GM12878 (cell line): Measurements from ENCODE around the gene POLE4. TPM values are rescaled to one million over a fixed set of nuclear protein-coding genes. Genes with fewer than 3 reads are reported as not detected.

Experiments
- BACH1 ChIP-seq: fragments of 450-650 bp; IDR thresholded peaks from 2 replicates; pipeline ENCODE4 v1.6.1; 2017; ENCODE audit warnings: mild to moderate bottlenecking, borderline replicate concordance
- BHLHE40 ChIP-seq, 2 experiments: fragments of 450-650 bp in 1 of 2; IDR thresholded peaks; 2 replicates each; pipeline ENCODE4 v1.6.1; 2011 to 2017; ENCODE audit warnings: low read depth in 2 of 2, borderline replicate concordance in 1 of 2, improper control_type of control experiment in 1 of 2, low read length in 1 of 2, mild to moderate bottlenecking in 1 of 2
- MXI1 ChIP-seq: fragments of 150-350 bp; IDR thresholded peaks from 2 replicates; pipeline ENCODE4 v1.6.1; 2011; ENCODE audit warnings: low read depth, mild to moderate bottlenecking, inconsistent platforms, low read length, improper control_type of control experiment
- NRF1 ChIP-seq: conservative IDR thresholded peaks from 2 replicates; pipeline ENCODE4 v1.6.1; 2011; ENCODE audit warnings: mild to moderate bottlenecking, low read depth, low read length, improper control_type of control experiment
- PAX5 ChIP-seq: IDR thresholded peaks from 2 replicates; pipeline ENCODE4 v1.6.1; 2011; ENCODE audit warnings: low read depth, low read length, borderline replicate concordance
- POLR2AphosphoS5 ChIP-seq: IDR thresholded peaks from 2 replicates; pipeline ENCODE4 v1.6.1; 2011; ENCODE audit warnings: mild to moderate bottlenecking, low read length, inconsistent platforms
- POU2F2 ChIP-seq: IDR thresholded peaks from 3 replicates; pipeline ENCODE4 v1.6.1; 2011; ENCODE audit warnings: low read depth, mild to moderate bottlenecking, low read length, borderline replicate concordance
- RB1 ChIP-seq: fragments of 450-650 bp; formaldehyde crosslinking; IDR thresholded peaks from 2 replicates; pipeline ENCODE4 v1.6.1; 2017; ENCODE audit warnings: mild to moderate bottlenecking, borderline replicate concordance
- TCF3 ChIP-seq: IDR thresholded peaks from 2 replicates; pipeline ENCODE4 v1.6.1; 2012; ENCODE audit warnings: low read depth, mild to moderate bottlenecking, low read length, borderline replicate concordance; ENCODE audit not compliant: insufficient read depth
- polyA plus RNA-seq, 11 experiments: library from polyadenylated mRNA; depleted of rRNA in 4 of 11; unstranded in 6 of 11; stranded (reverse) in 5 of 11; fragments of >200 nt; fragmentation: Nextera tagmentation in 4 of 11; fragmentation: Illumina TruSeq in 1 of 11; extraction: Ambion mirVana in 4 of 11; extraction: Trizol in 1 of 11; gene quantifications; 1 replicate in 1 of 11; 2 replicates in 10 of 11; pipeline versions ENCODE4 v1.2.1 to v1.2.3, GENCODE V29; 2011 to 2016; ENCODE audit warnings: inconsistent platforms in 2 of 11, missing spikeins in 2 of 11, low read depth in 1 of 11
- total RNA-seq, 4 experiments: library from RNA; depleted of rRNA in 3 of 4; stranded (reverse); fragments of >200 nt in 3 of 4; fragmentation: Illumina TruSeq in 1 of 4; extraction: Trizol in 1 of 4; gene quantifications; 2 replicates each; pipeline versions ENCODE4 v1.2.1 to v1.2.3, GENCODE V29; 2013 to 2021
- TF ChIP-seq, protein P1 (sequence below): IDR thresholded peaks from 2 replicates; pipeline ENCODE4 v1.6.1; 2012; ENCODE audit warnings: mild to moderate bottlenecking, low read depth, low read length
- TF ChIP-seq, protein P2 (sequence below): fragments of 150-350 bp; IDR thresholded peaks from 2 replicates; pipeline ENCODE4 v1.6.1; 2016; ENCODE audit warnings: low read depth, low read length
- TF ChIP-seq, protein P3 (sequence below): fragments of 450-650 bp; IDR thresholded peaks from 2 replicates; pipeline ENCODE4 v1.6.1; 2017; ENCODE audit warnings: antibody characterized with exemption, mild to moderate bottlenecking, moderate library complexity
- TF ChIP-seq, protein P4 (sequence below): fragments of 450-650 bp; IDR thresholded peaks from 2 replicates; pipeline ENCODE4 v1.6.1; 2018; ENCODE audit warnings: borderline replicate concordance, mild to moderate bottlenecking; ENCODE audit not compliant: partially characterized antibody
- TF ChIP-seq, protein P5 (sequence below): fragments of 450-650 bp; IDR thresholded peaks from 2 replicates; pipeline ENCODE4 v1.6.1; 2014; ENCODE audit warnings: mild to moderate bottlenecking

Gene POLE4
- total and polyA plus RNA-seq, 10 of the 15 experiments (the other 5 are each of a cell fraction or from before 2014, with no cell fraction given) = 38.5 to 221 (median 66.8) TPM

DNA sequence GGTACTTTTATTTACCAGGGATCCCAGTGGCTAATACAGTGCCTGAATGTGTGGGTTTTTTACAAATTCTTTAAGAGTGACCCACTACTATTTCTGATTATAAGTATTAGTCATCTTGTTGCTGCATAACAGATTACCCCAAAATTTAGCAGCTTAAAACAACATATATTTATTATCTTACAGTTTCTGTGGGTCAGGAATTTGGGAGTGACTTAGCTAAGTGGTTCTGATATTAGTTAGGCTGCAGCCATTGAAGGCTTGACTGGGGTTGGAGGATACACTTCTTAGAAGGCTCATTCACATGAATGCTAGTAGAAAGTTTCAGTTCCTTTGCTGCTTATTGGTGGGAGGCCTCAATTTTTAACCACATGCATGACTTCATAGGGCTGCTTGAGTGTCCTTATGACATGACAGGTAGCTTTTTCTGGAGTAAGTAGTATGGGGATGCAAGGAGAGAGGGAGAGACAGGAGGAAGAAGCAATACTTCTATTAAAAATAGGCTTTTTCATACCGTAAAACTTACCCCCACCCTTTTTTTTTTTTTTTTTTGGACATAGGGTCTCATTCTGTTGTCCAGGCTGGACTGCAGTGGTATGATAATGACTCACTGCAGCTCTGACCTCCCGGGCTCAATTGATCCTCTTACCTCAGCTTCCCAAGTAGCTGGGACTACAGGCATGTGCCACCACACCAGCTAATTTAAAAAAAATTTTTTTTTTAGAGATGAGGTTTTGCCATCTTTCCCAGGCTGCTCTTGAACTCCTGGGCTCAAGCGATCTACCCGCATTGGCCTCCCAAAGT, 13.3 kb upstream of the POLE4 start (continued):
- TF ChIP-seq, protein P1, sequence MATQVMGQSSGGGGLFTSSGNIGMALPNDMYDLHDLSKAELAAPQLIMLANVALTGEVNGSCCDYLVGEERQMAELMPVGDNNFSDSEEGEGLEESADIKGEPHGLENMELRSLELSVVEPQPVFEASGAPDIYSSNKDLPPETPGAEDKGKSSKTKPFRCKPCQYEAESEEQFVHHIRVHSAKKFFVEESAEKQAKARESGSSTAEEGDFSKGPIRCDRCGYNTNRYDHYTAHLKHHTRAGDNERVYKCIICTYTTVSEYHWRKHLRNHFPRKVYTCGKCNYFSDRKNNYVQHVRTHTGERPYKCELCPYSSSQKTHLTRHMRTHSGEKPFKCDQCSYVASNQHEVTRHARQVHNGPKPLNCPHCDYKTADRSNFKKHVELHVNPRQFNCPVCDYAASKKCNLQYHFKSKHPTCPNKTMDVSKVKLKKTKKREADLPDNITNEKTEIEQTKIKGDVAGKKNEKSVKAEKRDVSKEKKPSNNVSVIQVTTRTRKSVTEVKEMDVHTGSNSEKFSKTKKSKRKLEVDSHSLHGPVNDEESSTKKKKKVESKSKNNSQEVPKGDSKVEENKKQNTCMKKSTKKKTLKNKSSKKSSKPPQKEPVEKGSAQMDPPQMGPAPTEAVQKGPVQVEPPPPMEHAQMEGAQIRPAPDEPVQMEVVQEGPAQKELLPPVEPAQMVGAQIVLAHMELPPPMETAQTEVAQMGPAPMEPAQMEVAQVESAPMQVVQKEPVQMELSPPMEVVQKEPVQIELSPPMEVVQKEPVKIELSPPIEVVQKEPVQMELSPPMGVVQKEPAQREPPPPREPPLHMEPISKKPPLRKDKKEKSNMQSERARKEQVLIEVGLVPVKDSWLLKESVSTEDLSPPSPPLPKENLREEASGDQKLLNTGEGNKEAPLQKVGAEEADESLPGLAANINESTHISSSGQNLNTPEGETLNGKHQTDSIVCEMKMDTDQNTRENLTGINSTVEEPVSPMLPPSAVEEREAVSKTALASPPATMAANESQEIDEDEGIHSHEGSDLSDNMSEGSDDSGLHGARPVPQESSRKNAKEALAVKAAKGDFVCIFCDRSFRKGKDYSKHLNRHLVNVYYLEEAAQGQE = no peak
- TF ChIP-seq MXI1 (no peak), POU2F2 (peak; percentile 56; the same call in 1 of the 3 replicates), TCF3 (no peak), POLR2AphosphoS5 (no peak), NRF1 (no peak), PAX5 (0 out of 2 replicates have a peak, but pooled peaks have one; percentile 27), RB1 (no peak), BACH1 (no peak; the same call in 1 of the 2 replicates), BHLHE40 (IDR thresholded peaks at IDR 0.05; ENCODE audit: borderline replicate concordance in 1 of 2, low read depth in 2 of 2, low read length in 1 of 2) (peak in 1 of 2 experiments; percentile 27; a peak in 1 of 4 replicates)
- TF ChIP-seq, protein P2, sequence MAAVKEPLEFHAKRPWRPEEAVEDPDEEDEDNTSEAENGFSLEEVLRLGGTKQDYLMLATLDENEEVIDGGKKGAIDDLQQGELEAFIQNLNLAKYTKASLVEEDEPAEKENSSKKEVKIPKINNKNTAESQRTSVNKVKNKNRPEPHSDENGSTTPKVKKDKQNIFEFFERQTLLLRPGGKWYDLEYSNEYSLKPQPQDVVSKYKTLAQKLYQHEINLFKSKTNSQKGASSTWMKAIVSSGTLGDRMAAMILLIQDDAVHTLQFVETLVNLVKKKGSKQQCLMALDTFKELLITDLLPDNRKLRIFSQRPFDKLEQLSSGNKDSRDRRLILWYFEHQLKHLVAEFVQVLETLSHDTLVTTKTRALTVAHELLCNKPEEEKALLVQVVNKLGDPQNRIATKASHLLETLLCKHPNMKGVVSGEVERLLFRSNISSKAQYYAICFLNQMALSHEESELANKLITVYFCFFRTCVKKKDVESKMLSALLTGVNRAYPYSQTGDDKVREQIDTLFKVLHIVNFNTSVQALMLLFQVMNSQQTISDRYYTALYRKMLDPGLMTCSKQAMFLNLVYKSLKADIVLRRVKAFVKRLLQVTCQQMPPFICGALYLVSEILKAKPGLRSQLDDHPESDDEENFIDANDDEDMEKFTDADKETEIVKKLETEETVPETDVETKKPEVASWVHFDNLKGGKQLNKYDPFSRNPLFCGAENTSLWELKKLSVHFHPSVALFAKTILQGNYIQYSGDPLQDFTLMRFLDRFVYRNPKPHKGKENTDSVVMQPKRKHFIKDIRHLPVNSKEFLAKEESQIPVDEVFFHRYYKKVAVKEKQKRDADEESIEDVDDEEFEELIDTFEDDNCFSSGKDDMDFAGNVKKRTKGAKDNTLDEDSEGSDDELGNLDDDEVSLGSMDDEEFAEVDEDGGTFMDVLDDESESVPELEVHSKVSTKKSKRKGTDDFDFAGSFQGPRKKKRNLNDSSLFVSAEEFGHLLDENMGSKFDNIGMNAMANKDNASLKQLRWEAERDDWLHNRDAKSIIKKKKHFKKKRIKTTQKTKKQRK = no peak
- TF ChIP-seq, protein P3, sequence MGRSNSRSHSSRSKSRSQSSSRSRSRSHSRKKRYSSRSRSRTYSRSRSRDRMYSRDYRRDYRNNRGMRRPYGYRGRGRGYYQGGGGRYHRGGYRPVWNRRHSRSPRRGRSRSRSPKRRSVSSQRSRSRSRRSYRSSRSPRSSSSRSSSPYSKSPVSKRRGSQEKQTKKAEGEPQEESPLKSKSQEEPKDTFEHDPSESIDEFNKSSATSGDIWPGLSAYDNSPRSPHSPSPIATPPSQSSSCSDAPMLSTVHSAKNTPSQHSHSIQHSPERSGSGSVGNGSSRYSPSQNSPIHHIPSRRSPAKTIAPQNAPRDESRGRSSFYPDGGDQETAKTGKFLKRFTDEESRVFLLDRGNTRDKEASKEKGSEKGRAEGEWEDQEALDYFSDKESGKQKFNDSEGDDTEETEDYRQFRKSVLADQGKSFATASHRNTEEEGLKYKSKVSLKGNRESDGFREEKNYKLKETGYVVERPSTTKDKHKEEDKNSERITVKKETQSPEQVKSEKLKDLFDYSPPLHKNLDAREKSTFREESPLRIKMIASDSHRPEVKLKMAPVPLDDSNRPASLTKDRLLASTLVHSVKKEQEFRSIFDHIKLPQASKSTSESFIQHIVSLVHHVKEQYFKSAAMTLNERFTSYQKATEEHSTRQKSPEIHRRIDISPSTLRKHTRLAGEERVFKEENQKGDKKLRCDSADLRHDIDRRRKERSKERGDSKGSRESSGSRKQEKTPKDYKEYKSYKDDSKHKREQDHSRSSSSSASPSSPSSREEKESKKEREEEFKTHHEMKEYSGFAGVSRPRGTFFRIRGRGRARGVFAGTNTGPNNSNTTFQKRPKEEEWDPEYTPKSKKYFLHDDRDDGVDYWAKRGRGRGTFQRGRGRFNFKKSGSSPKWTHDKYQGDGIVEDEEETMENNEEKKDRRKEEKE = no peak
- TF ChIP-seq, protein P4, sequence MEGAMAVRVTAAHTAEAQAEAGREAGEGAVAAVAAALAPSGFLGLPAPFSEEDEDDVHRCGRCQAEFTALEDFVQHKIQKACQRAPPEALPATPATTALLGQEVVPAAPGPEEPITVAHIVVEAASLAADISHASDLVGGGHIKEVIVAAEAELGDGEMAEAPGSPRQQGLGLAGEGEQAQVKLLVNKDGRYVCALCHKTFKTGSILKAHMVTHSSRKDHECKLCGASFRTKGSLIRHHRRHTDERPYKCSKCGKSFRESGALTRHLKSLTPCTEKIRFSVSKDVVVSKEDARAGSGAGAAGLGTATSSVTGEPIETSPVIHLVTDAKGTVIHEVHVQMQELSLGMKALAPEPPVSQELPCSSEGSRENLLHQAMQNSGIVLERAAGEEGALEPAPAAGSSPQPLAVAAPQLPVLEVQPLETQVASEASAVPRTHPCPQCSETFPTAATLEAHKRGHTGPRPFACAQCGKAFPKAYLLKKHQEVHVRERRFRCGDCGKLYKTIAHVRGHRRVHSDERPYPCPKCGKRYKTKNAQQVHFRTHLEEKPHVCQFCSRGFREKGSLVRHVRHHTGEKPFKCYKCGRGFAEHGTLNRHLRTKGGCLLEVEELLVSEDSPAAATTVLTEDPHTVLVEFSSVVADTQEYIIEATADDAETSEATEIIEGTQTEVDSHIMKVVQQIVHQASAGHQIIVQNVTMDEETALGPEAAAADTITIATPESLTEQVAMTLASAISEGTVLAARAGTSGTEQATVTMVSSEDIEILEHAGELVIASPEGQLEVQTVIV = no peak
- TF ChIP-seq, protein P5, sequence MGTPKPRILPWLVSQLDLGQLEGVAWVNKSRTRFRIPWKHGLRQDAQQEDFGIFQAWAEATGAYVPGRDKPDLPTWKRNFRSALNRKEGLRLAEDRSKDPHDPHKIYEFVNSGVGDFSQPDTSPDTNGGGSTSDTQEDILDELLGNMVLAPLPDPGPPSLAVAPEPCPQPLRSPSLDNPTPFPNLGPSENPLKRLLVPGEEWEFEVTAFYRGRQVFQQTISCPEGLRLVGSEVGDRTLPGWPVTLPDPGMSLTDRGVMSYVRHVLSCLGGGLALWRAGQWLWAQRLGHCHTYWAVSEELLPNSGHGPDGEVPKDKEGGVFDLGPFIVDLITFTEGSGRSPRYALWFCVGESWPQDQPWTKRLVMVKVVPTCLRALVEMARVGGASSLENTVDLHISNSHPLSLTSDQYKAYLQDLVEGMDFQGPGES = no peak
